Lung (tissue), 12 donors: ENCODE measurements around the gene MAGEB17. TPM values are rescaled to one million over a fixed set of nuclear protein-coding genes. Genes with fewer than 3 reads are reported as not detected.

Experiments used
- ATAC-seq: fragments of 200-7000 bp; cut with Tn5 transposase; one replicate; pipeline ENCODE4 v1.9.1; 2020; ENCODE audit warnings: moderate number of reproducible peaks; ENCODE audit not compliant: insufficient read depth, low FRiP score
- DNase-seq, 3 donors: peaks; one replicate each; pipeline ENCODE4 v3.0.0-alpha.2; 2013 to 2017
- H3K27ac ChIP-seq, 2 donors: one replicate each; pipeline ENCODE4 v1.5.1; 2013; ENCODE audit warnings: mild to moderate bottlenecking in 2 of 2, moderate library complexity in 2 of 2, control low read depth in 1 of 2, inconsistent platforms in 1 of 2, low read depth in 1 of 2, low read length in 1 of 2
- H3K27me3 ChIP-seq, 3 donors: one replicate each; pipeline ENCODE4 v1.5.1; 2013; ENCODE audit warnings: low read length in 2 of 3; ENCODE audit not compliant: control insufficient read depth in 3 of 3, insufficient read depth in 3 of 3
- H3K36me3 ChIP-seq, 4 donors: one replicate each; pipeline ENCODE4 v1.5.1; 2013; ENCODE audit warnings: low read length in 4 of 4, mild to moderate bottlenecking in 1 of 4, moderate library complexity in 1 of 4; ENCODE audit not compliant: control insufficient read depth in 4 of 4, insufficient read depth in 4 of 4
- H3K4me1 ChIP-seq, 5 donors: one replicate each; pipeline ENCODE4 v1.5.1; 2013; ENCODE audit warnings: low read length in 5 of 5, mild to moderate bottlenecking in 2 of 5, moderate library complexity in 1 of 5; ENCODE audit not compliant: control insufficient read depth in 5 of 5, insufficient read depth in 5 of 5
- H3K4me3 ChIP-seq: one replicate; pipeline ENCODE4 v1.5.1; 2013; ENCODE audit warnings: mild to moderate bottlenecking, control low read depth, moderate library complexity
- H3K9ac ChIP-seq, 2 donors: one replicate each; pipeline ENCODE4 v1.5.1; 2013; ENCODE audit warnings: low read length in 2 of 2, control low read depth in 1 of 2; ENCODE audit not compliant: insufficient read depth in 1 of 2
- H3K9me3 ChIP-seq, 4 donors: one replicate each; pipeline ENCODE4 v1.5.1; 2013; ENCODE audit warnings: low read length in 3 of 4, mild to moderate bottlenecking in 1 of 4, moderate library complexity in 1 of 4; ENCODE audit not compliant: control insufficient read depth in 4 of 4, insufficient read depth in 3 of 4
- CTCF ChIP-seq: IDR thresholded peaks from 2 replicates; pipeline ENCODE4 v1.5.1; 2012; ENCODE audit warnings: mild to moderate bottlenecking; ENCODE audit errors: control extremely low read depth, extremely low read depth
- WGBS, 2 donors: extraction: QIAGEN DNeasy Blood & Tissue Kit; methylation state at CpG; one replicate each; pipeline ENCODE4 v1.1.7; 2013; 5-methylcytosine and 5-hydroxymethylcytosine counted together
- polyA plus RNA-seq, 2 donors: library from polyadenylated mRNA; stranded (reverse); fragments of 200-250 nt; gene quantifications; one replicate each; pipeline ENCODE4 v1.2.1, GENCODE V29; 2013
- total RNA-seq, 2 donors: library from RNA; depleted of rRNA in 1 of 2; stranded (reverse); fragments of >200 nt in 1 of 2; gene quantifications; one replicate each; pipeline ENCODE4 v1.2.1, GENCODE V29; 2014 to 2021
- donor health status: control.
- donor health status: control.
- donor health status: Bipolar disorder and iron deficiency.
- donor health status: healthy.
- donor health status: DM: yes; HTN: yes; CAD: no.

The MAGEB17 gene
- total and polyA plus RNA-seq, 4 donors: 0.05 TPM; not detected in 3

GRCh38 chrX:16137416-16138107, 29.7 kb upstream of the MAGEB17 start:
- no peaks in the 10 kb centered on the region for H3K9me3 ChIP-seq
- no peak overlapping the region for H3K4me3 ChIP-seq
- H3K27me3 ChIP-seq: peaks cover 0 to 33% (median 15%) of the 10 kb centered on the region in 3 donors
- H3K9ac ChIP-seq: no peak overlapping the region
- peaks cover 0 to 1% (median 0%) of the 10 kb centered on the region in 5 donors for H3K4me1 ChIP-seq
- H3K36me3 ChIP-seq: no peaks in the 10 kb centered on the region
- no peak for ATAC-seq
- TF ChIP-seq CTCF: no peak
- no peak for DNase-seq
- H3K27ac ChIP-seq: no peak overlapping the region

- Histone ChIP-seq H3K4me3 (no peak overlapping the region), H3K9ac (no peak overlapping the region), H3K27me3 (peaks cover 0 to 35% (median 15%) of the 10 kb centered on the region in 3 donors), H3K36me3 (no peaks in the 10 kb centered on the region), H3K4me1 (peaks cover 0 to 1% (median 0%) of the 10 kb centered on the region in 5 donors), H3K9me3 (no peaks in the 10 kb centered on the region), H3K27ac (no peak overlapping the region)
- TF ChIP-seq CTCF: no peak
- ATAC-seq: no peak
- peak in 1 of 3 donors; percentile 5 for DNase-seq
- 60 to 64% methylated on average over 1 of the region's 1 CpG for WGBS, 2 donors
Observed at GRCh38 chrX:16138108-16138427, 29.2 kb upstream of the MAGEB17 start.

- 74 to 81% methylated on average over 4 of the region's 4 CpGs for WGBS, 2 donors
- no peak for ATAC-seq
Observed at GRCh38 chrX:16140448-16140847, 26.8 kb upstream of the MAGEB17 start.

More at GRCh38 chrX:16140448-16140847, 26.8 kb upstream of the MAGEB17 start:
- DNase-seq: no peak
- Histone ChIP-seq H3K36me3 (no peaks in the 10 kb centered on the region), H3K9me3 (no peaks in the 10 kb centered on the region), H3K4me3 (no peak overlapping the region), H3K9ac (no peak overlapping the region), H3K27ac (no peak overlapping the region), H3K4me1 (peaks cover 0 to 1% (median 0%) of the 10 kb centered on the region in 5 donors), H3K27me3 (peaks cover 0 to 26% (median 15%) of the 10 kb centered on the region in 3 donors)
- no peak for TF ChIP-seq CTCF
